Right lobe of liver (tissue), 4 donors: ENCODE results near the gene CPD.

Source experiments
- CTCF ChIP-seq, 4 donors: fragments of 200-600 bp in 3 of 4; fragments of 450-650 bp in 1 of 4; IDR thresholded peaks; one replicate each; pipeline versions ENCODE4 v1.5.1 to v1.8.0; 2016 to 2022; ENCODE audit warnings: antibody characterized with exemption in 4 of 4, mild to moderate bottlenecking in 2 of 4
- POLR2A ChIP-seq: fragments of 450-650 bp; IDR thresholded peaks from one replicate; pipeline ENCODE4 v1.6.1; 2017; ENCODE audit warnings: antibody characterized with exemption, mild to moderate bottlenecking
- donor health status: DM: no; HTN: no; CAD: no.
- donor health status: DM: no; HTN: no; CAD: no.
- donor health status: DM: no; HTN: yes; CAD: no.

GRCh38 chr17:30505868-30506417 is 127.2 kb downstream of the CPD start:
- TF ChIP-seq CTCF (IDR thresholded peaks at IDR 0.05) (no peak), POLR2A (no peak)
